Liver (tissue), 3 donors: ENCODE results near the gene LRPAP1.

Experiments used
- RAD21 ChIP-seq, 2 donors: IDR thresholded peaks; 2 replicates each; pipeline ENCODE4 v1.6.1; 2016; ENCODE audit warnings: antibody characterized with exemption in 2 of 2, mild to moderate bottlenecking in 2 of 2
- SP1 ChIP-seq: IDR thresholded peaks from 2 replicates; pipeline ENCODE4 v1.6.1; 2018; ENCODE audit warnings: antibody characterized with exemption, mild to moderate bottlenecking
- TAF1 ChIP-seq: conservative IDR thresholded peaks from 2 replicates; pipeline ENCODE4 v1.6.1; 2016; ENCODE audit warnings: antibody characterized with exemption, mild to moderate bottlenecking
- TF ChIP-seq, protein P1 (sequence below): fragments of 150-350 bp; IDR thresholded peaks from 2 replicates; pipeline ENCODE4 v1.5.1; 2017; ENCODE audit warnings: improper control_type of control experiment, low read depth, low read length; ENCODE audit not compliant: missing input control
- TF ChIP-seq, protein P2 (sequence below): IDR thresholded peaks from 2 replicates; pipeline ENCODE4 v1.6.1; 2016; ENCODE audit warnings: antibody characterized with exemption
- TF ChIP-seq, protein P3 (sequence below): IDR thresholded peaks from 2 replicates; pipeline ENCODE4 v1.6.1; 2016; ENCODE audit warnings: antibody characterized with exemption
- donor health status: healthy.
- donor health status: healthy.

DNA sequence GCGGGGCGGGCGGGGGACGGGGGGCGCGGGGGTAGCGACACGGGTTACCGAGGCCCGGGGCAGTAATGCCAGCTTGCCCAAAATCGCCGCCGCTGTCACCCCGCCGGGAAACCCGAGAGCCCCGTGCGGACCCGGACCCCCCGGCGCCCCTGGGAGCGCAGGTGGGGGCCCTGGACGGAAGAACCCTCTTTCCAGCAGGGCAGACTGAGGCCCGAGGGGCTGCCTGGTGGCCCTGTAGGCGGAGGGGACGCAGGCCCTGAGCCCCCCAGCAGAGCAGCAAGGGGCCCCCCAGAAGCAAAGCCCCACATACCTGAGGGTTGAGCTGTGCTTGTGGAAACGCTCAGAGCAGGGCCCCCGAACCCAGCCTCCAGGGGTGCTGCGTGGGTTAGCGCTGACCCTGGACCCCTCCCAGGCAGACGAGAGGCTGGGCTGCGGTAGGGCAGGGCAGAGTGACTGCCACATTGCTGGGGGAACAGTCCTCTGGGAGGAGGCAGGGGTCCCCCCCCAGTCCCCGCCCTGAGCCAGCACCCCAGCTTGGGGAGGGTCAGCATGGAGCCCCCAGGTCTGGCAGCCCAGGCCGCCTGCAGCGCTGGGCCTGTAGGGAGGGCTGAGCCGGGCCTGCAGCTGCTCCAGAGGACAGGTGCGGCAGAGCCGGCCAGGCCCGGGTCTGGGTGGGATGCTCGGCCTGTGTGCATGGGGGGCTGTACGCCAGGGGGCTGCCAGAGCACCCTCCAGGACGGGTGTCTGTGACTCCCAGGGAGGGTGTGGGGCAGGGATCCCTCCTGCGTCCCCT, 68.5 kb downstream of the LRPAP1 start:
- TF ChIP-seq, protein P1, sequence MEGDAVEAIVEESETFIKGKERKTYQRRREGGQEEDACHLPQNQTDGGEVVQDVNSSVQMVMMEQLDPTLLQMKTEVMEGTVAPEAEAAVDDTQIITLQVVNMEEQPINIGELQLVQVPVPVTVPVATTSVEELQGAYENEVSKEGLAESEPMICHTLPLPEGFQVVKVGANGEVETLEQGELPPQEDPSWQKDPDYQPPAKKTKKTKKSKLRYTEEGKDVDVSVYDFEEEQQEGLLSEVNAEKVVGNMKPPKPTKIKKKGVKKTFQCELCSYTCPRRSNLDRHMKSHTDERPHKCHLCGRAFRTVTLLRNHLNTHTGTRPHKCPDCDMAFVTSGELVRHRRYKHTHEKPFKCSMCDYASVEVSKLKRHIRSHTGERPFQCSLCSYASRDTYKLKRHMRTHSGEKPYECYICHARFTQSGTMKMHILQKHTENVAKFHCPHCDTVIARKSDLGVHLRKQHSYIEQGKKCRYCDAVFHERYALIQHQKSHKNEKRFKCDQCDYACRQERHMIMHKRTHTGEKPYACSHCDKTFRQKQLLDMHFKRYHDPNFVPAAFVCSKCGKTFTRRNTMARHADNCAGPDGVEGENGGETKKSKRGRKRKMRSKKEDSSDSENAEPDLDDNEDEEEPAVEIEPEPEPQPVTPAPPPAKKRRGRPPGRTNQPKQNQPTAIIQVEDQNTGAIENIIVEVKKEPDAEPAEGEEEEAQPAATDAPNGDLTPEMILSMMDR, result no peak
- TF ChIP-seq, protein P2, sequence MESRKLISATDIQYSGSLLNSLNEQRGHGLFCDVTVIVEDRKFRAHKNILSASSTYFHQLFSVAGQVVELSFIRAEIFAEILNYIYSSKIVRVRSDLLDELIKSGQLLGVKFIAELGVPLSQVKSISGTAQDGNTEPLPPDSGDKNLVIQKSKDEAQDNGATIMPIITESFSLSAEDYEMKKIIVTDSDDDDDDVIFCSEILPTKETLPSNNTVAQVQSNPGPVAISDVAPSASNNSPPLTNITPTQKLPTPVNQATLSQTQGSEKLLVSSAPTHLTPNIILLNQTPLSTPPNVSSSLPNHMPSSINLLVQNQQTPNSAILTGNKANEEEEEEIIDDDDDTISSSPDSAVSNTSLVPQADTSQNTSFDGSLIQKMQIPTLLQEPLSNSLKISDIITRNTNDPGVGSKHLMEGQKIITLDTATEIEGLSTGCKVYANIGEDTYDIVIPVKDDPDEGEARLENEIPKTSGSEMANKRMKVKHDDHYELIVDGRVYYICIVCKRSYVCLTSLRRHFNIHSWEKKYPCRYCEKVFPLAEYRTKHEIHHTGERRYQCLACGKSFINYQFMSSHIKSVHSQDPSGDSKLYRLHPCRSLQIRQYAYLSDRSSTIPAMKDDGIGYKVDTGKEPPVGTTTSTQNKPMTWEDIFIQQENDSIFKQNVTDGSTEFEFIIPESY, result no peak
- TF ChIP-seq SP1, result no peak
- TF ChIP-seq RAD21 (IDR thresholded peaks at IDR 0.05), result no peak
- no peak for TF ChIP-seq TAF1
- TF ChIP-seq, protein P3, sequence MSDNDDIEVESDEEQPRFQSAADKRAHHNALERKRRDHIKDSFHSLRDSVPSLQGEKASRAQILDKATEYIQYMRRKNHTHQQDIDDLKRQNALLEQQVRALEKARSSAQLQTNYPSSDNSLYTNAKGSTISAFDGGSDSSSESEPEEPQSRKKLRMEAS, result no peak
